ENCODE measurements around the gene GTPBP1.

The GTPBP1 gene

GRCh38 chr22:38705235-38706100 lies at the start of gene GTPBP1:
Gene GTPBP1 (plus strand): TSS chr22:38705944. CDS start chr22:38705956, 12 bp downstream.
- DNase-seq, result peak; percentile 99

- DNase-seq, result peak; percentile 74
Observed at GRCh38 chr22:38656256-38657044, 49.3 kb upstream of the GTPBP1 start, which contains the start of the genes CBY1 and FAM227A. Gene CBY1 (plus strand): TSS chr22:38656638. CDS start chr22:38668055, 11,417 bp downstream. Gene FAM227A (minus strand): TSS chr22:38656392. CDS start chr22:38650168, 6,224 bp downstream.

- peak; percentile 2 for DNase-seq
Observed at GRCh38 chr22:38657045-38657909, 48.5 kb upstream of the GTPBP1 start.

GRCh38 chr22:38674888-38675287 lies 30.9 kb upstream of the GTPBP1 start:
- no peak for DNase-seq

- no peak for DNase-seq
Observed at GRCh38 chr22:38675833-38676232, 29.9 kb upstream of the GTPBP1 start.

- DNase-seq, result peak; percentile 49
Observed at GRCh38 chr22:38681582-38682335, 24.0 kb upstream of the GTPBP1 start, which contains the start of gene TOMM22. Gene TOMM22 (plus strand): TSS chr22:38681957. CDS start chr22:38681979, 22 bp downstream.

GRCh38 chr22:38684895-38685294 lies 20.8 kb upstream of the GTPBP1 start:
- no peak for DNase-seq

GRCh38 chr22:38685761-38686160 lies 20.0 kb upstream of the GTPBP1 start:
- DNase-seq, result no peak

- no peak for DNase-seq
Observed at GRCh38 chr22:38689651-38690050, 16.1 kb upstream of the GTPBP1 start.

- DNase-seq, result peak; percentile 33
Observed at GRCh38 chr22:38694049-38694448, 11.7 kb upstream of the GTPBP1 start.

- no peak for DNase-seq
Observed at GRCh38 chr22:38694940-38695339, 10.8 kb upstream of the GTPBP1 start.

GRCh38 chr22:38696606-38697424 lies 8.9 kb upstream of the GTPBP1 start:
- no peak for DNase-seq

GRCh38 chr22:38697425-38698089 lies 8.2 kb upstream of the GTPBP1 start:
- DNase-seq, result no peak

- no peak for DNase-seq
Observed at GRCh38 chr22:38698407-38699094, 7.2 kb upstream of the GTPBP1 start.

- no peak for DNase-seq
Observed at GRCh38 chr22:38699143-38699542, 6.6 kb upstream of the GTPBP1 start.

GRCh38 chr22:38699784-38700183 lies 6.0 kb upstream of the GTPBP1 start:
- no peak for DNase-seq

GRCh38 chr22:38700270-38700788 lies 5.4 kb upstream of the GTPBP1 start:
- no peak for DNase-seq

GRCh38 chr22:38700789-38701628 lies 4.7 kb upstream of the GTPBP1 start, which contains the start of gene JOSD1:
Gene JOSD1 (minus strand): TSS chr22:38700943. CDS start chr22:38699987, 956 bp downstream.
- peak; percentile 71 for DNase-seq

Measured in NCI-H526 treated with DMSO at 0.1 percent for 48 hours (cell line).